GM18526 (cell line): ENCODE results near the gene ARAP2.

Source experiments
- POLR2A ChIP-seq: IDR thresholded peaks from 3 replicates; pipeline ENCODE4 v1.6.1; 2011; ENCODE audit not compliant: insufficient read length; ENCODE audit errors: extremely low read depth

The ARAP2 gene

DNA sequence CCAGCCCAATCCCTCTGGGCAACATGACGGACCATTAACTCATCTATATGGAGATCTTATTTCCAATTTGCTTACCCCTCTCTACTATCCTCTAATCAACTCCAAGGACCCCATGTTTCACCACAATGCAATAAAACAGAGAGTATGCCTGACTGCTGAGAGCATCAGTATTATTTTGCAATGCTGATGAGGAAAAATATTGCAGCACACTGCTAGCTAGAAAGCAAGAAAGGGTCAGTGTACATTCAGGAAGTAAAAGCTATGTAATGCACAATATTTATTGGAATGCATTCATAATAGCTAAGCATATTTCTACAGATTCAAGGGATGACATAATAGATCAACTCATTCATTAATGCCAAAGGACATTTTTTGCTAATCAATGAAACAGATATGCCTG is 33.2 kb downstream of the ARAP2 start:
- TF ChIP-seq POLR2A: no peak

- TF ChIP-seq POLR2A: no peak
These were observed 34.2 kb downstream of the ARAP2 start for GRCh38 chr4:36209941-36210649.

DNA sequence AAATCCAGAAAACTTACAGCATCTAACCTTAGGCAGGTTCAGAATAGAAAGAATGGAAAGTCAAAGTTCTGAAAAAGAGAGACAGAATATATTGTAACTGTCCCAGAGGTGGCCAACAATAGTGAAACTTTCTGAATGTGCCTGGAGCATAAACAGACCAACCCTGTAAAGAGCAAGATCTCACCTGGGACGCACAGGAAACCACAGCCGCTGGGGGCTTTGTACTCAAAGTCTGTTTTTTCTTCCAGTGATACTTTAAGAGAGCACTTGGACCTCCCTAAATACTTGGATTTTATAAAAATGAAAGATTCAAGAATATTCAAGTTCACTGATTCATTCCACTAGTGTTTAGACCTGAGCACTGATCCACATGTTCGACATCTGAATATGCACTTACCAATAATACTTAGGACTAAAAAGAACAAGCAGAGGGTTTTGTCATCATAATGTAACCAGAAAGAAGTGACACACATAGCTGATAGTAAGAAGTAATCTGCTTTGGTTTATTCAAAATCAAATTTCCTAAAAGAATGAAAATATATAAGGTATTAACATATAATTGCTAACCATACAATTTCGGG is 35.3 kb downstream of the ARAP2 start:
- TF ChIP-seq POLR2A: no peak

DNA sequence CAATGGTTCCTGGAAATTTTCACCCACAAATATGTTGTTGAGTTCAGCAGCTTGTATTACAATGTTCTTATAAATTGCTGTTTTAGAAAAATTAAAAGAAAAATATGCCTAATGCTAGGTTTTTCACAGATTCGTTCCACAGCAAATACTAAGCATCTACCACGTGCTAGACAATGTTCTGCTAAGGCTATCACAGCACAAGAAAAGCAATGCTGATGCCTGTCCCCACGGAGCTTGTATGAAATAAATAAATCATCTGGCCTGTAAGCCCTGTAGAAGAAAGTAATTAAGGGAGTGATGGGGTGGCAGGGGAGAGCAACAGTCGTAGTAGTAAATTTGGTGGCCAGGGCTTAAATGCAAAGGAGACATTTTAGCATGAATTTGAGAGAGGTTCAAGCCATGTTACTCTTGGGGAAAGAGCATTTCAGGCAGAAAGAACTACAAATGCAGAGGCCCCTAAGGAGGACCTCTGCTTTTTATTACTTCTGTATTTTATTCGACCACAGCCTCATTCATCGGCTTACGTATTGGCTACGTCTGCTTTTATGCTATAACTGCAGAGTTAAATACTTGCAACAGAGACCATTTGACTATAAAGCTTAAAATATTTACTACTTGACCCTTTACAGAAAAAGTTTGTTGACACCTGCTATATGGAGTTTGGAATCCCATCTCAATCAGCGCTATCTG is 36.3 kb downstream of the ARAP2 start:
- no peak for TF ChIP-seq POLR2A

- no peak for TF ChIP-seq POLR2A
These were observed 36.9 kb downstream of the ARAP2 start for GRCh38 chr4:36207367-36207766.

DNA sequence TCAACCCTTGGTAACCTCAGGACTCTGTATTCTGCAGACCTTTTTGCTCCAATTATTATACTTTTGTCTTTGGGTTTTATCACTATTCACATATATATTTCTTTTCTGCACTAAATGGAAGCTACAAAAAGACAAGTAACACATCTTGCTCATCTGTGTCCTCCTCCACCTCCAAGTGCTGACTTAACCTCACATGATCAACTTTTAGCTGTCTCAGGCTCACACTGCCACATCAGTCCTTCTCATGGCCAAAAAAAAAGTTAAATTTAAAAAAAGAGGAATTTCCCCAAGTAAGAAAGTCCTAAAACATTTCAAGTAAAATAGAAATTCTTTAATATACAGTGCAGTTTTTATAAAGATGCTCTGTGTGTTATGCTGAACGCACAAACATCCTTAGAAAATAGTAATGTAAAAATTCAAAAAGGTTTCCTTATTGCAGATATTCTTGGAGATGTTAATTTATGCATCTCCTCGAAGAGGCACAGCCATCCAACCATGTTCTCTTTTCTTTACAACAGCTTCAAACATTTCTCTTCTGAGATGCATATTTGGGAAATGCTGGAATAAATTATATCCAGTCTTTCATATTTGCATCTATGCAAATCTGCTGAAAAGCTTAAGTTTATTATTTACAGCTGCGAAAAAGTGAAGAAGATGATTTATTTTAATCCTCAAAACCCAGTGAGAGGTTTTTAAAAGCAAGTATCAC is 37.6 kb downstream of the ARAP2 start:
- TF ChIP-seq POLR2A: no peak

DNA sequence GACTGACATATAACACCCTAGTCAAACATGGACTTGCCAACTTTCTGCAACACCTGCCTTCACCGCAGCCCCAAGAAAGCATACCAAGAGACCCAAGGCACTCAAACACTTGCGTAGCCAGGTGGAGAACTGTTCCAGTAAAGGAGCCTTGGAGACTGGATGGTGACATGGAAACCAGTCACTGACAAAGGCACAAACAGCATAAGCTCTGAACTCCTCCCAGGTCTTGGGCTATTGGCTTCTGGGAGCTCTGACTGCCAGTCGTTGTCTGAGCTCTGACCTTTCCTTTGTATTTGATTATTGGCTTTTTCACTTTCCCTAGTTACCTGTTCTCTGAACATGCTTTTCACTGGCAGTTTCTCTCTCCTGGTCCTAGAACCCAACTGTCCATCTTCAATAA is 38.3 kb downstream of the ARAP2 start:
- no peak for TF ChIP-seq POLR2A

- no peak for TF ChIP-seq POLR2A
These were observed 45.5 kb downstream of the ARAP2 start for GRCh38 chr4:36198861-36199260.

- no peak for TF ChIP-seq POLR2A
These were observed 46.1 kb downstream of the ARAP2 start for GRCh38 chr4:36198068-36198808.

DNA sequence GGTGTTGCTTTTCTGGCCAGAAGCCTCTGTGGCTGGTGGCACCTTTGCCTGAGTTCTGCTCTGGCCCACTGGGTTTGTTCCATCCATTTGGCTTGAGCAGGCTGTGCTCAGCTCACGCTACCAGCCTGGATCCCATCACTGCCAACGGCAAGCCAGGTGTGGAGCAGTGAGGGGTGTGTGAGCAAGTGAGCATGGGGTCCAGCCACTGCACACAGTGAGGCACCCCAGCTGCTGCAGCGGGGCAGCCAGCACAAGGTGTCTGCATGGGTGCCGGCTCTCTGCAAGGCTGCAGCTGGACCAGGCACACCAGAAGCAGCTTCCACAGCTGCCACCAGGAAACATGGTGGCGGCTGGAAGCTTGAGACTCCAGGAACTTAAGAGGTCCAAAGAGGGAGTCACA is 46.8 kb downstream of the ARAP2 start:
- no peak for TF ChIP-seq POLR2A

- TF ChIP-seq POLR2A: no peak
These were observed 48.0 kb downstream of the ARAP2 start for GRCh38 chr4:36196145-36196913.

DNA sequence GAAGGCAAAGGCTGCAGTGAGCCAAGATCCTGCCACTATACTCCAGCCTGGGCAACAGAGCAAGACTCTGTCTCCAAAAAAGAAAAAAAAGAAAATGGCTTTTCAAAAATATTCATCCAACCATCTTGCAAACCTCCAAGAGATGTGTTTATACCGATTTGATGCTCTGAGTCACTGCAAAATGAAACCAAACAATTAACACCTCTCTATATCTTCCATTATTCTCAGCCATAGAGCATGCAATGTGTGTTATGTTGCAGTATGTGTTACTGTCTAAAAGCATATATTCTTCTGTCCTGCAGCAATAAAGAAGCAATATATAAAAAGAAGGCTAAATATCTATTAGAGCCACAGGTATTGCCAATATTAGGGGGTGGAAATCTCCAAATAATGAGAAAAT is 51.4 kb downstream of the ARAP2 start:
- no peak for TF ChIP-seq POLR2A

- TF ChIP-seq POLR2A: no peak
These were observed 54.6 kb downstream of the ARAP2 start for GRCh38 chr4:36189511-36190226.
